Measurements from ENCODE around the gene SAMD4A. TPM values are rescaled to one million over a fixed set of nuclear protein-coding genes. Genes with fewer than 3 reads are reported as not detected.

Gene SAMD4A
- total RNA-seq, 1 experiment from 2014 or later, result 26.5 TPM

DNA sequence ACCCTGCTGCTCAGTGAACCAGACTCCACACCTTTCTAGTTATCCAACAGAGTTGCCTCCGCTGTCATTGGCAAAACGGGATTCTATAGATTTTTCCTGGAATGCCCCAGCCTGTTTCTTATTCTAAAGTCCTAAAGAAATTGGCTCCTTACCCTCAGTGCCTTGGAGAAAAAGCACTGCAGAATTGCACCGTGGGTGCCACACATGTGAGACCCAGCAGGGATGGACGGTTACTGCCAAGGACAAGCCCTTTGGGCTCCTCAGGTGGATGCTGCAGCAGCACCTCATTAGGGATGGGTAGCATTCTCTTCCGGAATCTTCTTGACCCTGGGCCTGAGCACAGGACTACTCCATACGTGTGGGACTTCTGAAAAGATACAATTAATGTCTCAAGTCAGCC, 214.2 kb downstream of the SAMD4A start:
- peaks cover 14% of the 10 kb centered on the region for H3K4me1 ChIP-seq (ENCODE audit: insufficient read depth, low read length, poor library complexity, severe bottlenecking)
- CTCF ChIA-PET, result no interaction called here
- no peak for TF ChIP-seq EZH2 (IDR thresholded peaks at IDR 0.05; ENCODE audit: borderline replicate concordance, low read depth, low read length, poor library complexity, severe bottlenecking)
- TF ChIP-seq, protein P1, sequence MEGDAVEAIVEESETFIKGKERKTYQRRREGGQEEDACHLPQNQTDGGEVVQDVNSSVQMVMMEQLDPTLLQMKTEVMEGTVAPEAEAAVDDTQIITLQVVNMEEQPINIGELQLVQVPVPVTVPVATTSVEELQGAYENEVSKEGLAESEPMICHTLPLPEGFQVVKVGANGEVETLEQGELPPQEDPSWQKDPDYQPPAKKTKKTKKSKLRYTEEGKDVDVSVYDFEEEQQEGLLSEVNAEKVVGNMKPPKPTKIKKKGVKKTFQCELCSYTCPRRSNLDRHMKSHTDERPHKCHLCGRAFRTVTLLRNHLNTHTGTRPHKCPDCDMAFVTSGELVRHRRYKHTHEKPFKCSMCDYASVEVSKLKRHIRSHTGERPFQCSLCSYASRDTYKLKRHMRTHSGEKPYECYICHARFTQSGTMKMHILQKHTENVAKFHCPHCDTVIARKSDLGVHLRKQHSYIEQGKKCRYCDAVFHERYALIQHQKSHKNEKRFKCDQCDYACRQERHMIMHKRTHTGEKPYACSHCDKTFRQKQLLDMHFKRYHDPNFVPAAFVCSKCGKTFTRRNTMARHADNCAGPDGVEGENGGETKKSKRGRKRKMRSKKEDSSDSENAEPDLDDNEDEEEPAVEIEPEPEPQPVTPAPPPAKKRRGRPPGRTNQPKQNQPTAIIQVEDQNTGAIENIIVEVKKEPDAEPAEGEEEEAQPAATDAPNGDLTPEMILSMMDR (conservative IDR thresholded peaks at IDR 0.05; ENCODE audit: low read depth, low read length), result no peak
- no TSS peak for BruUV-seq (replicated peaks)
- H3K4me3 ChIP-seq (ENCODE audit: low read depth, low read length, poor library complexity, severe bottlenecking), result no peak overlapping the region
- no peaks in the 10 kb centered on the region for H3K27me3 ChIP-seq (replicated peaks; ENCODE audit: insufficient read depth, low read depth, low read length, poor library complexity)
- POLR2A ChIA-PET (ENCODE audit: low non-redundant PET), result no interaction called here
- H3K27ac ChIP-seq (ENCODE audit: low read depth, low read length, poor library complexity, severe bottlenecking), result no peak overlapping the region
- no peaks in the 10 kb centered on the region for H3K9me3 ChIP-seq (ENCODE audit: low read depth, low read length, poor library complexity, severe bottlenecking)
- intact Hi-C loops (cut with micrococcal nuclease; ENCODE audit: unreplicated experiment), result no loop called here
- no peaks in the 10 kb centered on the region for H3K36me3 ChIP-seq (ENCODE audit: insufficient read depth, low read length, poor library complexity, severe bottlenecking)
- DNase-seq (ENCODE audit: low spot score), result no peak

DNA sequence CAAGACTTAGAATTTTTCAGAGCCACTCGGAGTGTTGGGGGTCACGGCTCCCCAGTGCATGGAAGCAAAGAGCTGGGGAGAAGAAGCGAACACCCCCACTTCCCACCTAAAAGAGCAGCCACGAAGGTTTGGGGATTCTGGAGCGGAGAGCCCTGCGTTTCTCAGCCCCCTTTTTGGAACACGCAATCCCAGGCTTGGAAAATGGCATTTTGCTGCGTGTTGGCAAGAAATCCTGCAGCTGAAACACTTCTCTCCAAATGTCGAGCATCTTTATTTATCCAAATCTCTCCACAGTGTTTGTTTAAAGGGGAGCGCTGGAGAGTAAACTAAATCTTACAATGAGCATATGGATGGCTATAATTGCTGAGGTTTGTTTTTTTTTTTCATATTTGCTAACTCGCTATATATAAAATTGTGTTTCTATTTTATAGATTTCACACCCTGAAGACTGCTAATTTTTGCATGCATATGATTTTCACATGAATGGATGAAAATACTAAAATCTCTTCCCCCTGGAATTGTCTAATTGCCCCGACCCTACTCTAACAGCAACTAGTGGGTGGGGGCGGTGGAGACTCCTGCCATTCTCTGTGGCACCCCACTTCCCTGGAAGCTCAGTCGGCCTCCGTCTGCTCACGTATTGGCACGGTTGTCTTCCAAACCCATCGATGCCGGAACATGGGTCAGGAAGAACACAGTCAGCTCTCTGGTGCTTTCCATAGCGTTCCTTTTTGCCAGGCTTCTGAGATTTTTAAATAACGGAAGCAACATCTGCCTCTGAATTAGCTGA, 215.2 kb downstream of the SAMD4A start:
- CTCF ChIA-PET, result no interaction called here
- TF ChIP-seq, protein P1 (conservative IDR thresholded peaks at IDR 0.05; ENCODE audit: low read depth, low read length), result no peak
- no peak for TF ChIP-seq EZH2 (IDR thresholded peaks at IDR 0.05; ENCODE audit: borderline replicate concordance, low read depth, low read length, poor library complexity, severe bottlenecking)
- no peaks in the 10 kb centered on the region for H3K9me3 ChIP-seq (ENCODE audit: low read depth, low read length, poor library complexity, severe bottlenecking)
- H3K27me3 ChIP-seq (replicated peaks; ENCODE audit: insufficient read depth, low read depth, low read length, poor library complexity), result no peaks in the 10 kb centered on the region
- no peak for DNase-seq (ENCODE audit: low spot score)
- H3K4me3 ChIP-seq (ENCODE audit: low read depth, low read length, poor library complexity, severe bottlenecking), result no peak overlapping the region
- intact Hi-C loops (cut with micrococcal nuclease; ENCODE audit: unreplicated experiment), result no loop called here
- H3K36me3 ChIP-seq (ENCODE audit: insufficient read depth, low read length, poor library complexity, severe bottlenecking), result no peaks in the 10 kb centered on the region
- no peak overlapping the region for H3K27ac ChIP-seq (ENCODE audit: low read depth, low read length, poor library complexity, severe bottlenecking)
- POLR2A ChIA-PET (ENCODE audit: low non-redundant PET), result no interaction called here
- BruUV-seq (replicated peaks), result no TSS peak
- peaks cover 18% of the 10 kb centered on the region for H3K4me1 ChIP-seq (ENCODE audit: insufficient read depth, low read length, poor library complexity, severe bottlenecking)

DNA sequence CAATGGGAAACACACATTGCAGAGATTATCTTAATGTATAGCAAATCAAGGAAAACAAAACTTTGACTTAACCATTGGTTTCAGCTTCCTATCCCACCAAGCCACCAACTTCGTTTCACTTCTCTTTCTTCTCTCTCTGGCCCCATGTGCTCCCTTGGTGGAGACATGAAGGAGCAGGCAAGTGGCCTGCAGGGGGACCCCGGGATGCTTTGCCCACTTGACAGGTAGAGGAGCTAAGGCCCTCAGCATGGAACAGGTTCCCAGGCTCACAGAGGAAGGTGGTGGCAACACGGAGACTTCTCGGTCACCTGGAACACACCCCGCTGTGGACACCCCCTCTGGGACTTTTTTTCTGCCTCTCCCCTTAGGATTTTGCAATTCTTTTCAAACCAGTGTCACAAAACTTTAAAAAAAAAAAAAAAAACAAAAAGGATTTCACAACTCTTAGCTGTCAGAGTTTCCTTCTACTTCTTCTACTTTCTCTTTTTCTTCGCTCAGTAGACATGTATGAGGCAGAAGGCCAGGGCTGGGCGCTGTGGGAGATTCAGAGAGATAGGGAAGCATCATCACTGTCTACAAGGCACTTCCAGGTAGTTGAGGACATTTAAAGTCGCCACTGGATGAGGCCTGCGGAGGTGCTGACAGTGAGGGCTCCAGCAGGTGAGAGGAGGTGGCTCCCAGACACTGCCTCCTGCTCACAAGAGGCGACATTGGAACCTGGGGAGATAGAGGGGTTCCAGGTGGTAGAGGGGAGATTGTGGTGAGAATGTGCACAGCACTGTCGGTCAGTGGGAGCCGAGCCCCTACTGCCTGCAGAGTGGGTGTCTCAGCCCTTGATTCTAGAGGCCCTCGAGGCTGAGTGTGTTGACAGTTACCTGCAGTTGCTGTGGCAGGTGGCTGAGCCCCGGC, 216.1 kb downstream of the SAMD4A start:
- DNase-seq (ENCODE audit: low spot score), result no peak
- H3K4me3 ChIP-seq (ENCODE audit: low read depth, low read length, poor library complexity, severe bottlenecking), result no peak overlapping the region
- no peaks in the 10 kb centered on the region for H3K9me3 ChIP-seq (ENCODE audit: low read depth, low read length, poor library complexity, severe bottlenecking)
- H3K36me3 ChIP-seq (ENCODE audit: insufficient read depth, low read length, poor library complexity, severe bottlenecking), result no peaks in the 10 kb centered on the region
- ChIA-PET CTCF (no interaction called here), POLR2A (ENCODE audit: low non-redundant PET) (no interaction called here)
- no peak overlapping the region for H3K27ac ChIP-seq (ENCODE audit: low read depth, low read length, poor library complexity, severe bottlenecking)
- BruUV-seq (replicated peaks), result no TSS peak
- H3K27me3 ChIP-seq (replicated peaks; ENCODE audit: insufficient read depth, low read depth, low read length, poor library complexity), result no peaks in the 10 kb centered on the region
- intact Hi-C loops (cut with micrococcal nuclease; ENCODE audit: unreplicated experiment), result no loop called here
- TF ChIP-seq, protein P1 (conservative IDR thresholded peaks at IDR 0.05; ENCODE audit: low read depth, low read length), result no peak; the same call in 1 of the 2 replicates
- no peak for TF ChIP-seq EZH2 (IDR thresholded peaks at IDR 0.05; ENCODE audit: borderline replicate concordance, low read depth, low read length, poor library complexity, severe bottlenecking)
- H3K4me1 ChIP-seq (ENCODE audit: insufficient read depth, low read length, poor library complexity, severe bottlenecking), result peaks cover 26% of the 10 kb centered on the region
